Type B pancreatic cell (in vitro differentiated cells): Measurements from ENCODE around the gene NAV2. TPM values are rescaled to one million over a fixed set of nuclear protein-coding genes. Genes with fewer than 3 reads are reported as not detected.

Experiments used
- DNase-seq: peaks from one replicate; pipeline ENCODE4 v3.0.0; 2021; ENCODE audit warnings: mixed read lengths; ENCODE audit not compliant: unreplicated experiment; ENCODE audit errors: extremely low spot score
- H3K27ac Mint-ChIP-seq: 2 replicates; pipeline ENCODE4 v1.8.0; 2021; ENCODE audit warnings: mild to moderate bottlenecking, mixed read lengths
- H3K27me3 Mint-ChIP-seq: 2 replicates; pipeline ENCODE4 v1.8.0; 2021; ENCODE audit warnings: mixed read lengths
- H3K36me3 Mint-ChIP-seq: 2 replicates; pipeline ENCODE4 v1.8.0; 2021; ENCODE audit warnings: mixed read lengths
- H3K4me1 Mint-ChIP-seq: one replicate; pipeline ENCODE4 v1.8.0; 2021; ENCODE audit warnings: mixed read lengths; ENCODE audit not compliant: unreplicated experiment
- H3K4me3 Mint-ChIP-seq: 2 replicates; pipeline ENCODE4 v1.8.0; 2021; ENCODE audit warnings: mild to moderate bottlenecking, mixed read lengths
- H3K9me3 Mint-ChIP-seq: 2 replicates; pipeline ENCODE4 v1.8.0; 2021; ENCODE audit warnings: mixed read lengths
- total RNA-seq: library from RNA; stranded (reverse); gene quantifications from 2 replicates; pipeline ENCODE4 v1.2.1, GENCODE V29; 2021; ENCODE audit warnings: low replicate concordance
- TF ChIP-seq, protein P1 (sequence below): fragments of 200-600 bp; sonication (generic); conservative IDR thresholded peaks from 2 replicates; pipeline ENCODE4 v1.5.0; 2021; ENCODE audit warnings: antibody characterized with exemption, mild to moderate bottlenecking

Gene NAV2
- total RNA-seq, 1 donor from 2014 or later, result 54.2 TPM

DNA sequence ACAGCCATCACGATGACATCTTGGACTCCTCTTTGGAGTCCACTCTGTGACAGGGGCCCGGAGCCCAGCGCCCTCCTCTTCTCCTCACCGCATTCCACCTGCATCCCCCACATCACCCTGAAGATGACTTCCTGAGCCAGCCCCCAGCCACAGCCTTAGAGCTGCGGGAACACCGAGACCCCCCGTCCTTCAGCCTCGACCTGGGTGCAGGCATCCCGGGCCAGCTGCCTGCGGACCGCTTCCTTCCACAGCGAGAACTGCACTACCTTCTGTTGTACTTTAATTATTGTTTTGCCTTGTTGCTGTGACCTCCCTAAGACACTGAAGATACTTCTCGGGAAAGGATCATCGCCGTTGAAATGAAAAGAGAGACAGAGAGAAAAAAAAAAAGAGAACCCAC is 405.6 kb downstream of the NAV2 start:
- DNase-seq, result no peak
- Mint-ChIP-seq H3K36me3 (peaks cover 38% of the 10 kb centered on the region), H3K27me3 (no peaks in the 10 kb centered on the region), H3K9me3 (no peaks in the 10 kb centered on the region), H3K4me1 (no peaks in the 10 kb centered on the region), H3K27ac (no peak overlapping the region), H3K4me3 (no peak overlapping the region)
- TF ChIP-seq, protein P1, sequence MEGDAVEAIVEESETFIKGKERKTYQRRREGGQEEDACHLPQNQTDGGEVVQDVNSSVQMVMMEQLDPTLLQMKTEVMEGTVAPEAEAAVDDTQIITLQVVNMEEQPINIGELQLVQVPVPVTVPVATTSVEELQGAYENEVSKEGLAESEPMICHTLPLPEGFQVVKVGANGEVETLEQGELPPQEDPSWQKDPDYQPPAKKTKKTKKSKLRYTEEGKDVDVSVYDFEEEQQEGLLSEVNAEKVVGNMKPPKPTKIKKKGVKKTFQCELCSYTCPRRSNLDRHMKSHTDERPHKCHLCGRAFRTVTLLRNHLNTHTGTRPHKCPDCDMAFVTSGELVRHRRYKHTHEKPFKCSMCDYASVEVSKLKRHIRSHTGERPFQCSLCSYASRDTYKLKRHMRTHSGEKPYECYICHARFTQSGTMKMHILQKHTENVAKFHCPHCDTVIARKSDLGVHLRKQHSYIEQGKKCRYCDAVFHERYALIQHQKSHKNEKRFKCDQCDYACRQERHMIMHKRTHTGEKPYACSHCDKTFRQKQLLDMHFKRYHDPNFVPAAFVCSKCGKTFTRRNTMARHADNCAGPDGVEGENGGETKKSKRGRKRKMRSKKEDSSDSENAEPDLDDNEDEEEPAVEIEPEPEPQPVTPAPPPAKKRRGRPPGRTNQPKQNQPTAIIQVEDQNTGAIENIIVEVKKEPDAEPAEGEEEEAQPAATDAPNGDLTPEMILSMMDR, result no peak

DNA sequence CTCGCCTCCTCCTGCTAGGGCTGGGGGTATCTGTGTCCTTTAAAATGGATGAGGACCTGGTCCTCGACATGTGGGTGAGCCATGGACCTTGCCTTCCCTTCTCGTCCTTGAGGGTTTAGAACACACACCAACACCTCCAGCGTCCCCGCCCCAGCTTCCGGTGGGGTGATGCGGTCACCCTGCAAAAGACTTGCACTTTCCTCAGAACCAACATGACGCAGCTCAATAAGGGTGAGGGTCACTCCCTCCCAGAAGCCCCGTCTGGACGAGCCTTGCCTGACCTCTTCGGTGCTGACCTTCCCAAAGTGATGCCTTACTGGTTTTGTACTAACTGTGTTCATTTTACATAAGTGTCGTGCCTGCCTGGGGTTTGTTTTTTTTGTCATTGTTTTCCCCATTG is 406.7 kb downstream of the NAV2 start:
- H3K36me3 Mint-ChIP-seq, result peaks cover 38% of the 10 kb centered on the region
- TF ChIP-seq, protein P1, result no peak
- DNase-seq, result no peak
- no peak overlapping the region for H3K27ac Mint-ChIP-seq
- H3K27me3 Mint-ChIP-seq, result no peaks in the 10 kb centered on the region
- H3K9me3 Mint-ChIP-seq, result no peaks in the 10 kb centered on the region
- no peaks in the 10 kb centered on the region for H3K4me1 Mint-ChIP-seq
- H3K4me3 Mint-ChIP-seq, result no peak overlapping the region

DNA sequence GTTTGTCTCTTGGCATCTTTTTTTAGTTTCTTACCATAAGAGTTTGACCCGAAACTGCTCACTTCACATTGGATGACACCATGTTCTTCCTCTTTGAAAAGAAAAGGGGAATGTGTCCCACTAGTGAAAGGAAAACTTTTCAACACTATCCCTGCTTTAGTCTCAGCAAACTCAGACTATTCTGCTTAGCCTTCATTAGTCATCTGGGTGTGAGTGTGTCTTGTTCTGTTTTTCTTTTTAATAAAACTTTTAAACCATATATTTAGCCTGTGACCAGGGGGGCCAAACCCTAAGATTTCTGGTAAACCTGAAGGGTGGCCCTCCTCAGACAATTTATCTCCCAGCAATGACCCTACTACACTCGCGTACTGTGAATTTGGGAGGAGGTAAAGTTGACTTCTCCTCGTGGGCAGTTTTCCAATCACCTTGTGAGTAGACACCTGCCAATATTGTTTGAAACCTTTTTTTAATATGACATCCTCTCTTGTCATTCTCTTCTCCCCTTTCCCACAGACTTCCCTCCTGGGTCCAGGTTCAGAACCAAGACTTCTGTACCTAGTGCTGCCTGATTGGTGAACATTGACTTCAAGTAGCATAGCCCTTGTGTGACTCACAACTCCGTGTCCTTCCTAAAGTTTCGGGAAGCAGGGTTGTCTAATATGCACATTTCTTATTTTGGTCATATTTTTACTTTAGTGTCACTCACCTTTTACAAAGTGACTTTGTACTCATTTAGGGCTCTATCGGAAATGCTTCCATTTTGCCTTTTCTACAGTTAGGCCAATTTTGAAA is 407.7 kb downstream of the NAV2 start:
- no peaks in the 10 kb centered on the region for H3K4me1 Mint-ChIP-seq
- DNase-seq, result no peak
- H3K4me3 Mint-ChIP-seq, result no peak overlapping the region
- H3K27ac Mint-ChIP-seq, result no peak overlapping the region
- H3K9me3 Mint-ChIP-seq, result no peaks in the 10 kb centered on the region
- no peaks in the 10 kb centered on the region for H3K27me3 Mint-ChIP-seq
- TF ChIP-seq, protein P1, result no peak
- H3K36me3 Mint-ChIP-seq, result peaks cover 33% of the 10 kb centered on the region

DNA sequence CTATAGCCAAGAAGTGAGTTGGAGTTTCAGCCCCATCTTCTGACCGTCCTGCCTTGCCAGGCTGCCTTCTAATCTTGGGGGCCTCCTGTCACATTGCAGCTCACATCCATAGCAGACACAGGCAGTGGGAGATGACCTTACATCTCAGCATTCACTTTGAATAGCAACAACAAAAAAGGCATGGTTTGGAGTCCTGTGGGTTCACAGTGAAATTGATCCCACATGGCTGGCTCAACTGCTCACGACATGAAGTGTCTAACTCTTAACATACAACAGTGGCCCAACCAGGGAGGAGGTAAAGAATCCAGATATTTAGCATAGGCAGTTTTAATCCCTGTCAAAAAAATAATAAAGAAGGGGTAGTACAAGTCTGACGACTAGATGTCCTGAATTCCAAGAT is 409.5 kb downstream of the NAV2 start:
- peaks cover 29% of the 10 kb centered on the region for H3K36me3 Mint-ChIP-seq
- H3K27me3 Mint-ChIP-seq, result no peaks in the 10 kb centered on the region
- no peak overlapping the region for H3K4me3 Mint-ChIP-seq
- TF ChIP-seq, protein P1, result no peak
- no peak for DNase-seq
- H3K27ac Mint-ChIP-seq, result no peak overlapping the region
- no peaks in the 10 kb centered on the region for H3K4me1 Mint-ChIP-seq
- no peaks in the 10 kb centered on the region for H3K9me3 Mint-ChIP-seq

DNA sequence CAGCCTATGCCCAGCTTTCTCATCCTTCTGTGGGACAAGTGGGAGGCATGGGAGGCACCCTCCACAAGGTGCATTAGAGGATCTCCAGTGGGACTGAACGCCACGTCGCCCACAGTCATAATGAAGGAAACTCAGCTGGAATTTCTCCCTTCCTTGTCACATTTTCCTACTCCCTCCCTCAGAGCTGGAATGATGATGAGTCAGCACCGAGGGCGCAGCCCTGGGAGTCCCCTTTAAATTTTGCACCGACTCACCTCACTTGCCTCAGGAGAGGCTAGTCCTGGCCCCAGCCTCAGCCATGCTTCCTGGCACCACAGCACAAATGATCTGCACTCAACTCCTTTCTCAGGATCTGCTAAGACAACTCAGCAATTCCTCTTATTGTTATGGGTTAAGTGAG is 413.3 kb downstream of the NAV2 start:
- Mint-ChIP-seq H3K27me3 (peaks cover 10% of the 10 kb centered on the region), H3K9me3 (no peaks in the 10 kb centered on the region), H3K4me3 (no peak overlapping the region), H3K4me1 (no peaks in the 10 kb centered on the region), H3K27ac (no peak overlapping the region), H3K36me3 (peaks cover 4% of the 10 kb centered on the region)
- TF ChIP-seq, protein P1, result no peak
- DNase-seq, result no peak
